Esophagus muscularis mucosa (tissue), 4 donors: ENCODE results near the gene DAPK1.

Experiments
- CTCF ChIP-seq, 3 experiments: fragments of 200-600 bp in 2 of 3; fragments of 450-650 bp in 1 of 3; sonication (generic) in 2 of 3; IDR thresholded peaks; one replicate each; pipeline ENCODE4 v1.5.1; 2017 to 2019; ENCODE audit warnings: antibody characterized with exemption in 3 of 3, mild to moderate bottlenecking in 2 of 3, moderate library complexity in 1 of 3
- EP300 ChIP-seq: sonication (generic); formaldehyde crosslinking; IDR thresholded peaks from one replicate; pipeline ENCODE4 v1.6.1; 2017; ENCODE audit warnings: antibody characterized with exemption
- POLR2A ChIP-seq: fragments of 450-650 bp; IDR thresholded peaks from one replicate; pipeline ENCODE4 v1.6.1; 2017; ENCODE audit warnings: antibody characterized with exemption, moderate library complexity, mild to moderate bottlenecking, low read depth

- TF ChIP-seq EP300 (no peak), CTCF (IDR thresholded peaks at IDR 0.05) (peak in 1 of 3 experiments; percentile 10), POLR2A (no peak)
Measured at GRCh38 chr9:87642330-87643106, 144.9 kb downstream of the DAPK1 start.
